Skin epidermis (tissue), 12 donors: Measurements from ENCODE around the gene HAGH.

ENCODE experiments used
- H3K27ac ChIP-seq, 21 experiments: fragments of 200-600 bp; sonication (generic) in 11 of 21; one replicate each; pipeline ENCODE4 v1.5.0; 2020; ENCODE audit warnings: mild to moderate bottlenecking in 3 of 21, inconsistent platforms in 2 of 21, moderate library complexity in 2 of 21
- H3K4me3 ChIP-seq, 7 experiments: fragments of 200-600 bp; sonication (generic) in 2 of 7; one replicate each; pipeline ENCODE4 v1.5.0; 2020; ENCODE audit warnings: inconsistent platforms in 2 of 7, mild to moderate bottlenecking in 2 of 7, moderate library complexity in 1 of 7

Gene HAGH

DNA sequence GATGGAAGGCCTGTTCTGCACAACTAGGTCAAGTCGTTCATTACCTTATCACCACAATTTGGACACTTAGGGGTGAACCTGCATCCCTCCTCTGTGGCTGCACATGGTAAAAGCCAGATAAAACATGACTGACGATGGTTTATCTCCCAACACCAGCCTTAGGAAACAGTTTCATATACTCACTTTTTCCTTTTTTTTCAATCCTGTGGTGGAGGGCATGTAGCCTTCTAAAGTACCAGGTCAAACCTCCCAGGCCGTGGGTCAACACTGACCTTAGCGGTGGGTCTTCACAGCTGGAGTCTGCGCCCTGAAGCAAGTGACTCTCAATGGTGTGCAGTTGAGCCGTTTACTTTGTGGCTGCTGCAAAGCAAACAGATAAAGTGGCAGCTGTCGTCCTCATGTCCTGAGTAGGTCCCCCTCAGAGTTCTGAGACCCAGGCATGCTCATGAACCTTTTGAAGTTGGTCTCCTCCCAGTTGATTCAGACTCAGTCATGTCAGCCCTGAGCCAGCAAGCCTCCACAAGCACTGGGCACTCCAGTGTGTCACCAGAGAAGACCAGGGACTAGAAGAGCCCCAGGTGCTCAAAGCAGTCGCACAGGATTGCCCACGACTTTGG, 6.3 kb upstream of the HAGH start:
- Histone ChIP-seq H3K4me3 (no peak overlapping the region), H3K27ac (peak overlapping the region in 7 of 21 experiments; percentile 5 to 69 (median 39))

GRCh38 chr16:1831186-1832075, 4.8 kb upstream of the HAGH start:
- Histone ChIP-seq H3K27ac (no peak overlapping the region), H3K4me3 (no peak overlapping the region)

GRCh38 chr16:1830213-1830612, 3.6 kb upstream of the HAGH start:
- Histone ChIP-seq H3K27ac (no peak overlapping the region), H3K4me3 (no peak overlapping the region)

DNA sequence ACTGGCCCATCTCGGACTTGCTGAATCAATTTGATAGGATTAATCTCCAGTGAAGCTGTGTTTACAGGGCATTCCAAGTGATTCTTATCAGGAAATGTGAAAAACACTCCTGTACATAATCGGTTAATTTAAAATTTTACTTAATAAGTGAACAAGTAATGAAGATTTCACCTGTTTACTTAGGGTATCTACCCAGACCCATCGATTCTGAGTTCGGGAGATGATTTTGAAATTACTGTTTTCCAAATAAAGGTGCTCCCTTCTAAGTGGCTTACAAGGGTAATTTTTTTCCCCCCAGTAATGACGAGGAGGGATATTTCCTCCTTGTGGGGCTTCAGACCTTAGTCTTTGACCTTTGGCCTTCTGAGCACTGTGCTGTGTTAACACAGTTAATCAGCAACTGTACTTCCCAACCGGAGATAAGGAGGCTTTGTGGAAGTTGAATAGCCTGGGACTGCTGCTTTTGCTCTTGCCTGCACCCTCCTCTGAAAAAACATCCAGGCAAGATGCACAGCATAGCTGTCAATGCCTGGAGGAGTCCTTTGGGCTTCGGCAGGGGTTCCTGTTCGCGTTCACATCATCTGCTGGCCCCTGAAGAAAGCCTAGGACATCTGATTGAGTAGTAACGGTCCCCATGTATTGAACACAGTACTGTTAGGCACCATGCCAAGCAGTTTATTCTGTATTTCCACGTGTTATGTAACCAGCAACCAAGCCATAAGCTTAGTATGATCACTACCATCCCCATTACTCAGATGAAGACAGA, 2.2 kb upstream of the HAGH start:
- Histone ChIP-seq H3K27ac (no peak overlapping the region), H3K4me3 (no peak overlapping the region)

- H3K27ac ChIP-seq: peak overlapping the region in 19 of 21 experiments; percentile 25 to 82 (median 68)
- peak overlapping the region; percentile 47 to 94 (median 69) for H3K4me3 ChIP-seq
These were observed 548 bp downstream of the HAGH start for GRCh38 chr16:1825864-1826690.

DNA sequence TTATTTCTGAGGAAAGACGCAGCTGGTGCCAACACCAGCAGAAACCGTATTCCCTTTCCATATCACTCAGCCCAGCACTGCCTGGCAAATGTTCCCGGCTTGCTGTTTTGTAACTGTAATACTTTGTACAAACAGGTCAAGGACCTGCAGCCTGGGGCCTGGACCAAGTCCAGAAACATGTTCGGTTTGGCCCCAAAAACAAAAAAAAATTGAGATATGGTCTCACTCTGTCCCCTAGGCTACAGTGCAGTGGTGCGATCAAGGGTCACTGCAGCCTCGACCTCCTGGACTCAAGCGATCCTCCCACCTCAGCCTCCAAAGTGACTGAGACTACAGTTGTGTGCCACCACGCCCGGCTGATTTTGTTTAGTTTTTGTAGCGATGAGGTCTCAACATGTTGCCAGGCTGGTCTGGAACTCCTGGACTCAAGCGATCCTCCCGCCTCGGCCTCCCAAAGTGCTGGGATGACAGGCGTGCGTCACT, 1.2 kb downstream of the HAGH start:
- peak overlapping the region in 6 of 7 experiments; percentile 47 to 94 (median 76) for H3K4me3 ChIP-seq
- peak overlapping the region in 12 of 21 experiments; percentile 34 to 82 (median 76) for H3K27ac ChIP-seq

DNA sequence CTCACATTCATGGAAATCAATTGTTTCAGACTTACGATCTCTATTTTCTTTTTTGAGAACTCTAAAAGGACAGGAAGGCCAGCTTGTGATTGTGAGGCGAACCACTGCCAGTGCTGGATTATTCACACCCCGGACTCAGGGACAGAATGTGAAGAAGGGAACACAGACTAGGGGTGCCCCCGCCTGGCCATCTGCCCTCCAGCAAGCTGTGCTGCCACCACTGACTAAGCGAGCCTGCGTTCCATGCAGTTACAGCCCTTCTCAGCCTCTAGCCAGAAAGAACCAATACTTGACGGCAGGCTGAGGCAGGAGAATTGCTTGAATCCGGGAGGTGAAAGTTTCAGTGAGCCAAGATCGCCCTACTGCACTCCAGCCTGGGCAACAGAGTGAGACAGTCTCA, 2.8 kb downstream of the HAGH start:
- no peak overlapping the region for H3K27ac ChIP-seq

DNA sequence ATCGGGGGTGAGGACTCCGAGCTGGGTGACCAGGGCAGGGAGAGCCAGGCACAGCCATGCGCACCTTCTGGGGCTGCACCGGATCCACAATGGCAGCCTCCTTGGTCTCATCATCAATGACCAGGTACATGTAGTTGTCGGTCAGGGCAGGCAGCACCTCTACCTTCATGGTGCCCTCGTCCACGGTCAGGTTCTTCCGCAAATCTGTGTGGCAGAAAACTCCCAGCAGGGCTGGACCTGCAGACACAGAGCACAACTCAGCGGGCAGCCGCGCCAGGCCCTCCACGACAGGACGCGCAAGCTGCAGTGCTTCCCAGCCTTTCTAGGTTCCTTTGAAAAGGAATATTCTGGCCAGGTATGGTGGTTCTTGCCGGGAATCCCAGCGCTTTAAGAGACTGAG, 3.8 kb downstream of the HAGH start:
- Histone ChIP-seq H3K4me3 (no peak overlapping the region), H3K27ac (no peak overlapping the region)

More for the DNA sequence above, 2.8 kb downstream of the HAGH start:
- H3K4me3 ChIP-seq: no peak overlapping the region

GRCh38 chr16:1821861-1822611, 4.6 kb downstream of the HAGH start:
- no peak overlapping the region for H3K27ac ChIP-seq
- no peak overlapping the region for H3K4me3 ChIP-seq

DNA sequence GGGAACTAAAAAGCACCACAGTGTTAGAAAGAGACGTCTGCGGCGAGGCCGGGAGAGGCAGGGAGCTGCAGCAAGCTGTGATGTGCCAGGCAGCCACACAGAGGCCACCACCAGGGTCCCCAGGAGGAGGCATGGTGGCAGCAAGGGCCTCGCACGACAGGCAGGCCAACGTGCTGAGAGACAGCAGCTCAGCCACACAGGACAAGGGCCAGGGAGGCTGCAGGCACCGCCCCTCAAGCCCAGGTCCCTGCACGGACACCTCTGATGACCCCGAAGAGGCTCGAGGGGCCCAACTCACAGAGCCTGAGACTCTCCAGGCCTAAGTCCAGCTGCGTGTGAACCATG, 5.7 kb downstream of the HAGH start:
- Histone ChIP-seq H3K4me3 (no peak overlapping the region), H3K27ac (no peak overlapping the region)

DNA sequence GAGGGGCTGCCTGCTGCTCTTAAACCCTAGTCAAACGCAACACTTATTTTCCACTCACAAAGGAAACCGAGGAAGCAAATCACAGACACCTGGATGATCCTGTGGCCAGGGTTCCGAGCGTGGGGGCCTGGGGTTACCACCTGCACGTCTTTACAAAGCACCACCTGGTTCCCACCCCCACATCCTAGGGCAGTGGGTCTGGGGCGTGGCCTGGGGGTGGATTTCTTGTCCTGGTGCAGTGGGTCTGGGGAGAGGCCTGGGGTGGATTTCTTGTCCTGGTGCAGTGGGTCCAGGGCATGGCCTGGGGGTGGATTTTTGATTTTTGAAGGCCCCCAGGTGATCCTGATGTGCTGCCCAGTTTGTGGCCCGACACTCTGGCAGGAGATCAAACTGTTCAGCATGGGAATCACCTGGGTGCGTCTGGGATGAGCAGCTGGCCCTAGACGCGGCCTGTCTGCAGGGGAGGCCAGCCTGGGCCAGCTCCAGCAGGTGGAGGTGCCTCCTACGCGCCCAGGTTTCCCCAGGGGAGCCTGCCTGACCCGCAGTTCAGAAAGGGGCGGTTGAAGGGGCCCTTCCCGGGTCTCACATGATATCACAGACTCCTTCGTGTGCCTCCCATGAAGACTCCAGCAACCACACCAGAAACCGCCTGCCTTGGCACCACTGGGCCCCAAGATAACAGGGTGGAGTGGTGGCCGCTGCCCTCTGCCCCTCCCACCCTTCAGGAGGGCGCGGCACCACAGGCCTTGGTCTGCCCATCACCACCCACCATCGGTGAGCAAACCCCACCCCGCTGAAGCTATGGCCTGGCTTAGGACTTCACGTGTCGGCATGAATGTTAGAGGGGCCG, 6.3 kb downstream of the HAGH start:
- H3K27ac ChIP-seq: no peak overlapping the region
- H3K4me3 ChIP-seq: no peak overlapping the region

DNA sequence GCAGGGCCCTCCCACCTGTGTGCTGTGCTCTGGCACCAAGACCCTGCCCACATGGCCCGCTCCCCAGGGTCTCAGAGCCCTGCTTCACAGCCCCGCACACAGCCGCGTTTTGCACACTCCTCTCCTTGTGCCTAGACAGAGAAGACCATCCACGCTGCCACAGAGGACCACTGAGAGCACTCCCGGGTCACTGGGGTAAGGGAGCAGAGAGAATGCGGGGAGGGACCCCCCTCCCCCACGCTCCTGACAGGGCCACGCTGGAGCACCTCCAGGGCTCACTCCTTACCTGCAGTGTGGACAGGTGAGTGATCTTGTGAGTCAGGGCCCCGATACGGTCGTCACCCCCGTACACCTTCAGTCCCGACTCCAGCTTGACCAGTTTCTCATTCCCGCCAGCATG, 7.0 kb downstream of the HAGH start:
- Histone ChIP-seq H3K27ac (no peak overlapping the region), H3K4me3 (no peak overlapping the region)

- no peak overlapping the region for H3K27ac ChIP-seq
- H3K4me3 ChIP-seq: no peak overlapping the region
These were observed 7.6 kb downstream of the HAGH start for GRCh38 chr16:1818873-1819525.

GRCh38 chr16:1818204-1818872, 8.3 kb downstream of the HAGH start:
- Histone ChIP-seq H3K27ac (no peak overlapping the region), H3K4me3 (no peak overlapping the region)

GRCh38 chr16:1817716-1818115, 8.9 kb downstream of the HAGH start:
- Histone ChIP-seq H3K4me3 (no peak overlapping the region), H3K27ac (no peak overlapping the region)

GRCh38 chr16:1817276-1817589, 9.4 kb downstream of the HAGH start:
- no peak overlapping the region for H3K4me3 ChIP-seq
- no peak overlapping the region for H3K27ac ChIP-seq
